ENCODE data around the gene TMEM81. TPM values are rescaled to one million over a fixed set of nuclear protein-coding genes. Genes with fewer than 3 reads are reported as not detected.

Gene TMEM81
- total and polyA plus RNA-seq, 2 donors (not counting 1 experiment from before 2014, with no cell fraction given), result 1.8 to 1.9 TPM

DNA sequence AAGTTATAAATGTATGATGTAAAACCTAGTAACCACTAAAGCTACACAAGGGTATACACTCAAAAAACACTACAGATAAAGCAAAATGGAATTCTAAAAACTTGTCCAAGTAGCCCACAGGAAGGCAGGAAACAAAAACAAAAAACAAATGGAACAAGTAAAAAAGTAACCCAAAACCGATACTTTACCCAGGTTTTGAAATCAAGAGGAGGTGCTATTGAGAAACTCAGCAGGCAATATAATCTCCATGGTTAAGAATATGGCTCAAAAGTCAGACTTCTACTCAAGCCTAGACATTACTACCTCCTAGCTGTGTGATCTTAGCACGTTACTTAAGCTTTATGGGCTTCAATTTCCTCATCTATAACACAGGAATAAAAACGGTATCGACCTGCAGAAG is 24.2 kb upstream of the TMEM81 start:
- H3K9me3 ChIP-seq (ENCODE audit: control insufficient read depth, insufficient read depth, low read depth, low read length), result no peaks in the 10 kb centered on the region
- DNase-seq (ENCODE audit: low read depth in 2 of 2), result no peak
- H3K4me3 ChIP-seq (replicated peaks in 1 of 4; ENCODE audit: control extremely low read depth in 1 of 4, insufficient read depth in 1 of 4, low read depth in 3 of 4, low read length in 4 of 4), result no peak overlapping the region
- H3K36me3 ChIP-seq (ENCODE audit: control insufficient read depth, insufficient read depth, low read length), result peaks cover 7% of the 10 kb centered on the region
- H3K27ac ChIP-seq (ENCODE audit: insufficient read depth, low read length), result no peak overlapping the region
- no peak for TF ChIP-seq CTCF (conservative IDR thresholded peaks at IDR 0.05 in 1 of 2, IDR thresholded peaks at IDR 0.05 in 1 of 2; ENCODE audit: low read depth in 1 of 2, low read length in 2 of 2)
- TF ChIP-seq EZH2 (IDR thresholded peaks at IDR 0.05; ENCODE audit: low read length, missing control alignments), result no peak
- no peak overlapping the region for H3K9ac ChIP-seq (ENCODE audit: insufficient read depth, low read length)
- H3K4me1 ChIP-seq (ENCODE audit: control insufficient read depth, extremely low read depth, insufficient read depth, low read length), result no peaks in the 10 kb centered on the region
- no peaks in the 10 kb centered on the region for H4K20me1 ChIP-seq (ENCODE audit: control insufficient read depth, extremely low read depth, insufficient read depth, low read length)
- no peak overlapping the region for H3K4me2 ChIP-seq (ENCODE audit: extremely low read depth, insufficient read depth, low read length)
- no peaks in the 10 kb centered on the region for H3K79me2 ChIP-seq (ENCODE audit: control insufficient read depth, insufficient read depth, low read length)
- no peaks in the 10 kb centered on the region for H3K27me3 ChIP-seq (ENCODE audit: control insufficient read depth, insufficient read depth, low read length)
- no peak overlapping the region for H2AFZ ChIP-seq (ENCODE audit: low read length)

DNA sequence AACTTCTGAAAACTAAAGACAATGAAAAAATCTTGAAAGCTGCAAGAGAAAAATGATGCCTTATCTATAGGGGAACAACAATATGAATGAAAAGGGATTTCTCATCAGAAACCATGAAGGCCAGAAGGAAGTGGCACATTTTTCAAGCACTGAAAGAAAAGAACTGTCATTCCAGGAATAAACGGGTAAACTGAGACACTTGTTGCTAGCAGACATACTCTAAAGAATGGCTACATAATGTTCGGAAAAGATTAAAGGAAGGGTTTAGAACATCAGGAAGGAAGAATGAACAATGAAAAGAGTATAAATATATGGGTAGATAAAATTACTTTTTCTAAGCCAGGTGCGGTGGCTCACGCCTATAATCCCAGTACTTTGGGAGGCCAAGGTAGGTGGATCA is 23.1 kb upstream of the TMEM81 start:
- Histone ChIP-seq H3K27ac (ENCODE audit: insufficient read depth, low read length) (no peak overlapping the region), H3K9ac (ENCODE audit: insufficient read depth, low read length) (no peak overlapping the region), H3K9me3 (ENCODE audit: control insufficient read depth, insufficient read depth, low read depth, low read length) (no peaks in the 10 kb centered on the region), H3K4me1 (ENCODE audit: control insufficient read depth, extremely low read depth, insufficient read depth, low read length) (no peaks in the 10 kb centered on the region), H3K4me3 (replicated peaks in 1 of 4; ENCODE audit: control extremely low read depth in 1 of 4, insufficient read depth in 1 of 4, low read depth in 3 of 4, low read length in 4 of 4) (no peak overlapping the region), H4K20me1 (ENCODE audit: control insufficient read depth, extremely low read depth, insufficient read depth, low read length) (no peaks in the 10 kb centered on the region), H3K79me2 (ENCODE audit: control insufficient read depth, insufficient read depth, low read length) (no peaks in the 10 kb centered on the region), H3K36me3 (ENCODE audit: control insufficient read depth, insufficient read depth, low read length) (peaks cover 7% of the 10 kb centered on the region), H3K27me3 (ENCODE audit: control insufficient read depth, insufficient read depth, low read length) (no peaks in the 10 kb centered on the region), H2AFZ (ENCODE audit: low read length) (no peak overlapping the region), H3K4me2 (ENCODE audit: extremely low read depth, insufficient read depth, low read length) (no peak overlapping the region)
- TF ChIP-seq EZH2 (IDR thresholded peaks at IDR 0.05; ENCODE audit: low read length, missing control alignments), result no peak
- no peak for DNase-seq (ENCODE audit: low read depth in 2 of 2)

GRCh38 chr1:205102404-205102803 is 18.1 kb upstream of the TMEM81 start:
- Histone ChIP-seq H3K79me2 (ENCODE audit: control insufficient read depth, insufficient read depth, low read length) (no peaks in the 10 kb centered on the region), H3K36me3 (ENCODE audit: control insufficient read depth, insufficient read depth, low read length) (peaks cover 12% of the 10 kb centered on the region), H2AFZ (ENCODE audit: low read length) (no peak overlapping the region), H3K27ac (ENCODE audit: insufficient read depth, low read length) (no peak overlapping the region), H3K4me1 (ENCODE audit: control insufficient read depth, extremely low read depth, insufficient read depth, low read length) (no peaks in the 10 kb centered on the region), H3K9ac (ENCODE audit: insufficient read depth, low read length) (no peak overlapping the region), H3K4me2 (ENCODE audit: extremely low read depth, insufficient read depth, low read length) (no peak overlapping the region), H3K27me3 (ENCODE audit: control insufficient read depth, insufficient read depth, low read length) (no peaks in the 10 kb centered on the region), H4K20me1 (ENCODE audit: control insufficient read depth, extremely low read depth, insufficient read depth, low read length) (no peaks in the 10 kb centered on the region), H3K4me3 (replicated peaks in 1 of 4; ENCODE audit: control extremely low read depth in 1 of 4, insufficient read depth in 1 of 4, low read depth in 3 of 4, low read length in 4 of 4) (no peak overlapping the region), H3K9me3 (ENCODE audit: control insufficient read depth, insufficient read depth, low read depth, low read length) (no peaks in the 10 kb centered on the region)
- TF ChIP-seq EZH2 (IDR thresholded peaks at IDR 0.05; ENCODE audit: low read length, missing control alignments), result no peak
- TF ChIP-seq CTCF (conservative IDR thresholded peaks at IDR 0.05 in 1 of 2, IDR thresholded peaks at IDR 0.05 in 1 of 2; ENCODE audit: low read depth in 1 of 2, low read length in 2 of 2), result no peak
- no peak for DNase-seq (ENCODE audit: low read depth in 2 of 2)

Data from fibroblast of lung (primary cell).